Stimulated activated CD4-positive, alpha-beta T cell treated with anti-CD3 and anti-CD28 coated beads, TNF-alpha, amount 100 ng/mL, for 4 hours (primary cell): ENCODE measurements around the gene CFTR.
"Not testable (repeated sequence)": the region's sequence is repeated elsewhere in the genome, so short reads cannot be mapped to it uniquely, and the experiment has no call there.

ENCODE experiments used
- DNase-seq, 3 experiments: peaks; one replicate each; pipeline ENCODE4 v3.0.0-alpha.2; 2020; ENCODE audit warnings: low read depth in 3 of 3

The CFTR gene

GRCh38 chr7:117495308-117495707 is 15.5 kb downstream of the CFTR start:
- no peak for DNase-seq

GRCh38 chr7:117502331-117502730 is 22.5 kb downstream of the CFTR start:
- no peak for DNase-seq

DNA sequence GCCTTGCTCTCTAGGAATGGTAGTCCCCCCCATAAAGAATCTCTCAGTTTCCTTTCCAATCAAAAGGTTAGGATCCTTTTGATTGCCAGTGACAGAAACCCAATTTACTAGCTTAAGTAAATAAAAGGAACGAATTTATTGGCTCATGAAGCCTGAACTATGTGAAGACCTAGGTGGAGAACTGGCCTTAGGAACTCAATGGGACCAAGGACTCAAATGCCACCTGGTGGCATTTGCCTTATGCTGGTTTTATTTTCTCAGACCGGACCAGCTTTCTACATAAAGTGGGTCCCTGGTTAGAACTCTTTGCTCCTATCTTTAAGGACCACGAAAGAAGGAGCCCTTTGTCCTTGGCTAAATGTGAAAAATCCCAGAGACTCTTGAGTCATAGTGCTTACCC is 25.4 kb downstream of the CFTR start:
- no peak for DNase-seq

- no peak for DNase-seq
Observed at GRCh38 chr7:117508676-117509075, 28.9 kb downstream of the CFTR start.

- not testable (repeated sequence) for DNase-seq
Observed at GRCh38 chr7:117517194-117517593, 37.4 kb downstream of the CFTR start.

DNA sequence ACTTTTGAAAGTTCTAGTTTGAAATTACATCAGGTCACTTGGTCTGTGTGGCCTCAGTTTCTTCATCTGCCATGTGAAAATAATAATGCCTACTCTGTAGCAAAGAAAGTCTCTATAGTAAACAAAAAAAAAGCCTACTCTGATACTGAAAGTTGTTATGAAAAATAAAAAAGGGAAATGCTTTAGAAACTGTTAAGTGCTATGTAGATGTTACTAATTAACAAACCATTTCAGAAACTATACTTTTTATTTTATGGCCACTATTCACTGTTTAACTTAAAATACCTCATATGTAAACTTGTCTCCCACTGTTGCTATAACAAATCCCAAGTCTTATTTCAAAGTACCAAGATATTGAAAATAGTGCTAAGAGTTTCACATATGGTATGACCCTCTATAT is 50.6 kb downstream of the CFTR start:
- DNase-seq: no peak

- DNase-seq: no peak
Observed at GRCh38 chr7:117531595-117532244, 51.9 kb downstream of the CFTR start.

DNA sequence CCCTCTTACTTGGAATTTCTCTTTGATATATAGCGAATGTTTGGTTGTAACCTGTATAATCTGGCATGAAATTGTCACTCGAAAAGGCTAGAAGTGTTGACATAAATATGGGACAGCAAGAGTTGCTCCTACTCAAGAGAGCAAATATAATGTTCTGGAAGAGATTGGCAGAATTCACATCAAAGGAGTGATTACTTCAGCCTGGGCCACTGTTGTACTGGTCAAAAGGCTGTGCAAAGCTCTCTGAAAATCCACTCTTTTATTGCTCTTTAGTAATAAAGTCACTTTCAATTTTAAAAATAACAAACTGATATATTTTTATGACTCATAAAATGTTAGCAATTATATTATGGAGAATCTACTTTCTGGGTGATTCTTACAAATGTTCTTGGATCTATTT is 58.2 kb downstream of the CFTR start:
- no peak for DNase-seq

- no peak for DNase-seq
Observed at GRCh38 chr7:117544061-117544460, 64.2 kb downstream of the CFTR start.

- no peak for DNase-seq
Observed at GRCh38 chr7:117548035-117548434, 68.2 kb downstream of the CFTR start.

- no peak for DNase-seq
Observed at GRCh38 chr7:117550625-117551024, 70.8 kb downstream of the CFTR start.

DNA sequence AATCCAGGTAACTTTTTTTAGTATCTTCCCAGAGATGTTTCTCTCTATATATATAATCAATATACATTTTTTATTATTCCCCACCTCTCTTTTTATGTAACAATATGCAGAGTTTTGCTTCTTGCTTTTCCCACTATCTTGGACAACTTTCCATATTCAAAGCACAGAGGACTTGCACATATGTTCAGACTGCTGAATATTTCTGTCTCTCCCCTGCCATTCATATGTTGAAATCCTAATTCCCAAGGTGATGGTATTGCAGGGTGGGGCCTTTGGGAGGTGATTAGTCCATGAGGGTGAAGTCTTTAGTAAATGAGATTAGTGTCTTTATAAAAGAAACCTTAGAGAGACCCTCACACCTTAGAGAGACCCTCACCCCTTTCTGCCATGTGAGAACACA is 72.8 kb downstream of the CFTR start:
- no peak for DNase-seq

GRCh38 chr7:117555260-117555659 is 75.4 kb downstream of the CFTR start:
- no peak for DNase-seq

DNA sequence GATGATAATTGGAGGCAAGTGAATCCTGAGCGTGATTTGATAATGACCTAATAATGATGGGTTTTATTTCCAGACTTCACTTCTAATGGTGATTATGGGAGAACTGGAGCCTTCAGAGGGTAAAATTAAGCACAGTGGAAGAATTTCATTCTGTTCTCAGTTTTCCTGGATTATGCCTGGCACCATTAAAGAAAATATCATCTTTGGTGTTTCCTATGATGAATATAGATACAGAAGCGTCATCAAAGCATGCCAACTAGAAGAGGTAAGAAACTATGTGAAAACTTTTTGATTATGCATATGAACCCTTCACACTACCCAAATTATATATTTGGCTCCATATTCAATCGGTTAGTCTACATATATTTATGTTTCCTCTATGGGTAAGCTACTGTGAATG is 79.6 kb downstream of the CFTR start:
- DNase-seq: no peak

GRCh38 chr7:117560030-117560429 is 80.2 kb downstream of the CFTR start:
- no peak for DNase-seq

DNA sequence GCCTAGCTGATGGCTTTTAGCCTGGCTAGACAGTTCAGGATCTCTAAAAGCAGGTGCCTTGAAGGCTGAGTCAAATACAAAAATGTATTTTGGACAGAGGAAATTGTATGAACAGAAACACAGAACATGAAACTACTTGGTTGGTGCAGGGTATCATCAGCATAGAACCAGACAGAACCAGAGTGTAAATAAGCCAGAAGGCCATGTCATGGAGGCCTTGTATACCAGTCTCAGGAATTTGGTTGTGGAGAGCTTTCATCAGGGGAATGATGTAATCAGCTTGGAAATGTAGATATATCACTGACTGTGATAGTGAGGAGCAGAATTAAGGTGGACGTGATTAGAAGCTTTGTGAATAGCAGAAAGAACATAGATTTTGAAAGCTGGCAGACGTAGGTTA is 82.9 kb downstream of the CFTR start:
- DNase-seq: no peak

DNA sequence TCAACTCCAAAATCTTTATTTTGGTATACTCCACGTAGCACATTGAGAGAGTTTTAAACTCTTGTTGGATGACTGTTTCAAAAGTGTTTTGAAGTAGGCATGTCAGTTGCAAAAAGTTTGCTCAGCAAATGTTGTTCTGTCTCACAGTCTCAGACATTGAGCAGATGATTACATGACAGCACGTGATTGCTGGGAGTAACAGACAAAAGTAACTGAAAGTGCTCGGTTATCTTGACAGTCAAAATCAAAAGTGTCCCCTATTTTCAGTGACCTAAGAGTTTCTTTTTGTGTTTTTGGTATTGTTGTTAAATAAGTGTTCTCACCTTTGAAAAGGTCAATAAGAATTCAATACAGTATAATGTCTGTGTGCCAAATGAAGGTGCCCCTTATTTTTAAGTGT is 84.3 kb downstream of the CFTR start:
- no peak for DNase-seq

DNA sequence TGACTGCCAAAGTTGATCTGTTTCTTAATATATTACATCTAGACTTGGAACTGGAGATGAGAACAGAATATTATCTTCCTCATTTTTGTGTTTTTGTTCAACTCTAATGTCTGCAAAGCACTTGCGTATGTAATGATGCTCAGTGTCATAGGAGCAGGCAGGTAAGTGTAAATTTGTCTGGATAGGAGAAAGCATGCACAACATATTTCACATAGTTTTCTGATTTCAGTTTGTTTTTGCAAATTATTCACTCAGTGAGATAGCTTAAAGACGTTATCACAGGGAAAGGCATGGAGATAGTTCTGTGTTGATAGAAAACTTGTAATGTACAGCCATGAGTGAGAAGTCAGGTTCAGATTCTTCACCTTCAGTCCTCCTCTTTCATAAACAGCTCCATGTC is 84.8 kb downstream of the CFTR start:
- no peak for DNase-seq

DNA sequence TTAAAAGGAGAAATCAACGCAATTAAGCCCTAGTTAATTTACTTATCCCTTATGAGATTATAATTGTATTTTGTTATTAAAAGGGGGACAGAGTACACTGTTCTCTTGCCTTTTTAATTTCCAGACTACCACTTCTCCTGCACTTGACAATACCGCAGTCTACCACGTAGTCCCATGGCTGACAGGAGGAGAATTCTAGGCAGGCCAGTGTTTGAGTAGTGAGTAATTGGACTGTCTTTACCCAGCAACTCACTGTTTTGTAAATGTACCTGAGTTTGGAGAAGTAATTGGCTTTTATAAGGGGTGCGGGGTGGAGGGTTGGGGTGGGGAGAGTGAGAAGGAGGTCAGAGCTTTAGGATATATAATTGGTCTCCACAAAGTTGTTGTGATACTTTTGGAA is 85.4 kb downstream of the CFTR start:
- DNase-seq: no peak

- no peak for DNase-seq
Observed at GRCh38 chr7:117567781-117568180, 88.0 kb downstream of the CFTR start.

- DNase-seq: no peak
Observed at GRCh38 chr7:117572856-117573620, 93.2 kb downstream of the CFTR start.

GRCh38 chr7:117581424-117581823 is 101.6 kb downstream of the CFTR start:
- DNase-seq: no peak

DNA sequence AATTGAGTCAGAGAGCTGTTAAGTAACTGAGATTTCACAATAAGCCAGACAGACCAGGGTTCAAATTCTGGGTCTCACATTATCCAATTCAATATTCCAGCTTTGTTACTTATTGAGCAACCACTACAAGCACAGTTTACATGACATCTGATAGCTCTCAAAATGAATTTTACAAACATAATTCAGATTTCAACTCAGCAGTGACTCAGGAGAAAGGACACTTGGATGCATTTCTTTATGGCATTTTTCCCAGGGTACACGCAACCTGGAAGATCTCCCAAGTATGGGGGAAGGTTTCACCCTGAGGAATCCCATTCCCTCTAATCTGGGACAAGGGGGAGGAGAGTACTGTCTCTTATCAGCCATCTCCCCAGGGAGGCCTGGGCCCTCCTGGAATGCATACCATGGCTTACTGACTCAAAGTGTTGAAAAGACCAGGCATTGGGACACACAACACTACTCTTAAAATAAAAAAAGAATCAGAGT is 102.4 kb downstream of the CFTR start:
- DNase-seq: no peak
